SK-N-MC (cell line): ENCODE measurements around the gene LRIG1.

Source experiments
- EZH2 ChIP-seq: fragments of 200-600 bp; sonication (generic); IDR thresholded peaks from one replicate; pipeline ENCODE4 v1.6.1; 2017; ENCODE audit warnings: antibody characterized with exemption
- POLR2AphosphoS5 ChIP-seq: IDR thresholded peaks from 2 replicates; pipeline ENCODE4 v1.6.1; 2012; ENCODE audit warnings: mild to moderate bottlenecking, low read depth, low read length, borderline replicate concordance

DNA sequence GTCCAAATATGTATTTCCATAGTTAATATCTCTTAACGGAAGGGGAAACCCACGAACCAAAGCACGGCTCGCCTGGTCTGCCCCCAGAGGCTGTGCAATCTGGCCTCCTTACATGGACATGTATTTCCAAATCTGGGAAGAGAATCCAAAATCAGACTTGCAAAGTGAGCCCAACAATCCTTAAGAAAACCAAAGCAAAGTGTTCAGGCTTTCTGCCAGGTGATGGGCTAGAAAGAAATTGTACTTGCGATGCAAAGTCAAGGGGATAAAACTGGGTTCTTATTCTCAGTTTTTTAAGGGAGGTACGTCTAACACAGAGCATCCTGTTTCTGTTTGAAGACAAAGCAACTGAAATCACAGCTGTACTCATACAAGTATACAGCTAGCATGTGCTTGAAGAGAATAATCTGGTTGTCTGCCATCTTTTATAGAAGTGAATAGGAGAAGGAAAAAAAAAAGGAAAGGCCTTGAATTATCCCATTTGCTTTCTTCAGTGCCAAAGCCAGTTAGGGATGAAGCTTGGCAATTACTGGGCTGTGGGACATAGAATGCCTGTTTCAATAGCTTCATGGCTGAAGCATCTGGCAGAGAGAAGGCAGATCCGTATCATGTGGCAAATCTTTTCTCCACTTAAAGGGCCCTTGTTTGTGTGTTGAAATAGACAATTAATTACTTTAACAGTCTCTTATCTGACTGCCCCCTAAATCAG, 48.4 kb downstream of the LRIG1 start:
- TF ChIP-seq EZH2 (no peak), POLR2AphosphoS5 (no peak)
